Measurements from ENCODE around the gene STAT1.

- TF ChIP-seq EZH2 (IDR thresholded peaks at IDR 0.05; ENCODE audit: low read depth) (no peak), CTCF (conservative IDR thresholded peaks at IDR 0.05) (no peak)
These were observed 6.3 kb upstream of the STAT1 start for GRCh38 chr2:191020221-191020741.
